Measurements from ENCODE around the gene DHRSX.

DNA sequence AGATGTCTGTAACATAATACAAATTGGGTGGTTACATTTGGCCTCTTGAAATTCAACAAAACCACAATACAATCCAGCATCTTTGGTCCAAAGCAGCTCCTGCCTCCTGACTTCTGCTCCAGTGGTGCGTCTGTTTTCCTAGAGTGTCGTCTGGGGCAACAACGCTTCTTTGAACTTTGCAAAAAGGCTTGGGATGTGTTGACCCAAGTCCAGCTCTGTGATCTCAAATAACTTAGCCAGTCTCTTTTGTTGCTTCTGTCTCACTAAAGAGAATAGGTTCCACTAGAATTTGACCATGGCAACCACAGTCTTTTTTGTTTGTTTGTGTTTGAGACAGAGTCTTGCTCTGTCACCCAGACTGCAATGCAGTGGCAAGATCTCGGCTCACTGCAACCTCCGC, 324.0 kb downstream of the DHRSX start:
- TF ChIP-seq, protein P1, sequence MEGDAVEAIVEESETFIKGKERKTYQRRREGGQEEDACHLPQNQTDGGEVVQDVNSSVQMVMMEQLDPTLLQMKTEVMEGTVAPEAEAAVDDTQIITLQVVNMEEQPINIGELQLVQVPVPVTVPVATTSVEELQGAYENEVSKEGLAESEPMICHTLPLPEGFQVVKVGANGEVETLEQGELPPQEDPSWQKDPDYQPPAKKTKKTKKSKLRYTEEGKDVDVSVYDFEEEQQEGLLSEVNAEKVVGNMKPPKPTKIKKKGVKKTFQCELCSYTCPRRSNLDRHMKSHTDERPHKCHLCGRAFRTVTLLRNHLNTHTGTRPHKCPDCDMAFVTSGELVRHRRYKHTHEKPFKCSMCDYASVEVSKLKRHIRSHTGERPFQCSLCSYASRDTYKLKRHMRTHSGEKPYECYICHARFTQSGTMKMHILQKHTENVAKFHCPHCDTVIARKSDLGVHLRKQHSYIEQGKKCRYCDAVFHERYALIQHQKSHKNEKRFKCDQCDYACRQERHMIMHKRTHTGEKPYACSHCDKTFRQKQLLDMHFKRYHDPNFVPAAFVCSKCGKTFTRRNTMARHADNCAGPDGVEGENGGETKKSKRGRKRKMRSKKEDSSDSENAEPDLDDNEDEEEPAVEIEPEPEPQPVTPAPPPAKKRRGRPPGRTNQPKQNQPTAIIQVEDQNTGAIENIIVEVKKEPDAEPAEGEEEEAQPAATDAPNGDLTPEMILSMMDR (IDR thresholded peaks at IDR 0.05): no peak
- no peak for TF ChIP-seq POLR2A (IDR thresholded peaks at IDR 0.05)
